Measurements from ENCODE around the gene PREPL.

Gene PREPL

DNA sequence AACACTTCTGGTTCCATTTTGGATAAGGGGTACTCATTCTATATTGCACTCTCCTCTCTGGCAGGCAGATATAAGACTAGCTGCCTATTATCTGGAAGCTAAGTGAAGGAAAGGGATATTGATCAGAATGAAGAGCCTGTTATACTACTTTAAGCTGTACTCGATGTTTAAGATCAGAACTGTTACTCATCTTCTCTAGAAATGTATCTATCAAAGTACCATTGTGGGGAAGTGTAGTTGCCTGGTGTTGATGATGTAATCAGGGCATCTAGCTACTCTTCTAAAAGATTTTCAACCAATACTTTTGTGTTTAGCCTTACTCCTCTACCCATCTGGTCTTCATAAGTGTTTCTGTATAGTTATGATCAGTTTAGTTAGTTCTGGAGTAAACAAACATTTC lies 6.3 kb upstream of the PREPL start:
- no peak overlapping the region for H4K5ac ChIP-seq (ENCODE audit: low read length)
- no peak overlapping the region for H3K56ac ChIP-seq (ENCODE audit: low read length)
- H3K4me3 ChIP-seq (ENCODE audit: low read length): no peak overlapping the region
- no peak for DNase-seq
- no peak overlapping the region for H3K9ac ChIP-seq (ENCODE audit: low read length)
- H2BK120ac ChIP-seq (ENCODE audit: low read depth, low read length): no peak overlapping the region
- no peaks in the 10 kb centered on the region for H3K36me3 ChIP-seq (ENCODE audit: control insufficient read depth, insufficient read depth, low read length)
- no peak overlapping the region for H2BK15ac ChIP-seq (replicated peaks; ENCODE audit: low read depth)
- no peak overlapping the region for H3K23ac ChIP-seq (ENCODE audit: low read length)
- no peak overlapping the region for H4K8ac ChIP-seq (ENCODE audit: low read depth, low read length)
- no CpG with 5 or more reads among the region's 1 CpG for WGBS (ENCODE audit: extremely low coverage, insufficient coverage, low lambda C conversion rate)
- no peak overlapping the region for H2BK5ac ChIP-seq (ENCODE audit: low read length)
- no peak overlapping the region for H2AK5ac ChIP-seq (ENCODE audit: low read length)
- peaks cover 3% of the 10 kb centered on the region for H3K79me1 ChIP-seq (ENCODE audit: low read length)
- H3K27ac ChIP-seq (ENCODE audit: low read depth, low read length): no peak overlapping the region
- H3K4me2 ChIP-seq (ENCODE audit: low read length): no peak overlapping the region
- H3K4me1 ChIP-seq (ENCODE audit: control insufficient read depth, low read depth, low read length): peaks cover 2% of the 10 kb centered on the region
- H3K79me2 ChIP-seq (ENCODE audit: control insufficient read depth, insufficient read depth, low read length): peaks cover 4% of the 10 kb centered on the region
- H3K18ac ChIP-seq (ENCODE audit: low read length): no peak overlapping the region
- H3K4ac ChIP-seq (ENCODE audit: low read depth, low read length): no peak overlapping the region
- H3K27me3 ChIP-seq (ENCODE audit: insufficient read depth, low read length, poor library complexity): no peaks in the 10 kb centered on the region

DNA sequence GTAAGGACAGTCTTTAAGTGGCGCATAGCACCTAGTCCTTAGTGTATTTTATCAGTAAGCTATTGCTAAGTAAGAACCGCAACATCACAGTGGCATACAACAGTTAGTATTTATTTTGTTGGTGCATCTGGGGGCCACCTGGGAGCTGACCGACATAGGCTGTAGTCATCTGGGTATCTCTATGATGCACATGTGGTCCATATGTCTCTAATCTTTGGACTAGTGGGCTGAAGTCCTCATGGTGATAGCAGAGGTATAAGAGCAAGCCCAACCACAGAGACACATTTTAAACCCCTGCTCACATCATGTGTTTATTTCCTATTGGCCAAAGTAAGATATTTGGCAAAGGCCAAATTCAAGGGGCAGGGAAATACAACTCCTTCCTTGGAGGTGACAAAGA lies 3.3 kb upstream of the PREPL start:
- no peak overlapping the region for H3K9ac ChIP-seq (ENCODE audit: low read length)
- no peak overlapping the region for H3K56ac ChIP-seq (ENCODE audit: low read length)
- no peak overlapping the region for H3K4me3 ChIP-seq (ENCODE audit: low read length)
- peaks cover 7% of the 10 kb centered on the region for H3K79me1 ChIP-seq (ENCODE audit: low read length)
- no peak overlapping the region for H3K23ac ChIP-seq (ENCODE audit: low read length)
- H4K8ac ChIP-seq (ENCODE audit: low read depth, low read length): no peak overlapping the region
- H2AK5ac ChIP-seq (ENCODE audit: low read length): no peak overlapping the region
- no peak overlapping the region for H3K18ac ChIP-seq (ENCODE audit: low read length)
- H3K36me3 ChIP-seq (ENCODE audit: control insufficient read depth, insufficient read depth, low read length): no peaks in the 10 kb centered on the region
- H2BK5ac ChIP-seq (ENCODE audit: low read length): no peak overlapping the region
- no peak overlapping the region for H4K5ac ChIP-seq (ENCODE audit: low read length)
- no peak overlapping the region for H2BK120ac ChIP-seq (ENCODE audit: low read depth, low read length)
- no peak overlapping the region for H3K4ac ChIP-seq (ENCODE audit: low read depth, low read length)
- no CpG with 5 or more reads among the region's 3 CpGs for WGBS (ENCODE audit: extremely low coverage, insufficient coverage, low lambda C conversion rate)
- peaks cover 2% of the 10 kb centered on the region for H3K4me1 ChIP-seq (ENCODE audit: control insufficient read depth, low read depth, low read length)
- H3K79me2 ChIP-seq (ENCODE audit: control insufficient read depth, insufficient read depth, low read length): peaks cover 4% of the 10 kb centered on the region
- DNase-seq: no peak
- no peak overlapping the region for H3K27ac ChIP-seq (ENCODE audit: low read depth, low read length)
- H2BK15ac ChIP-seq (replicated peaks; ENCODE audit: low read depth): no peak overlapping the region
- no peak overlapping the region for H3K4me2 ChIP-seq (ENCODE audit: low read length)
- no peaks in the 10 kb centered on the region for H3K27me3 ChIP-seq (ENCODE audit: insufficient read depth, low read length, poor library complexity)

DNA sequence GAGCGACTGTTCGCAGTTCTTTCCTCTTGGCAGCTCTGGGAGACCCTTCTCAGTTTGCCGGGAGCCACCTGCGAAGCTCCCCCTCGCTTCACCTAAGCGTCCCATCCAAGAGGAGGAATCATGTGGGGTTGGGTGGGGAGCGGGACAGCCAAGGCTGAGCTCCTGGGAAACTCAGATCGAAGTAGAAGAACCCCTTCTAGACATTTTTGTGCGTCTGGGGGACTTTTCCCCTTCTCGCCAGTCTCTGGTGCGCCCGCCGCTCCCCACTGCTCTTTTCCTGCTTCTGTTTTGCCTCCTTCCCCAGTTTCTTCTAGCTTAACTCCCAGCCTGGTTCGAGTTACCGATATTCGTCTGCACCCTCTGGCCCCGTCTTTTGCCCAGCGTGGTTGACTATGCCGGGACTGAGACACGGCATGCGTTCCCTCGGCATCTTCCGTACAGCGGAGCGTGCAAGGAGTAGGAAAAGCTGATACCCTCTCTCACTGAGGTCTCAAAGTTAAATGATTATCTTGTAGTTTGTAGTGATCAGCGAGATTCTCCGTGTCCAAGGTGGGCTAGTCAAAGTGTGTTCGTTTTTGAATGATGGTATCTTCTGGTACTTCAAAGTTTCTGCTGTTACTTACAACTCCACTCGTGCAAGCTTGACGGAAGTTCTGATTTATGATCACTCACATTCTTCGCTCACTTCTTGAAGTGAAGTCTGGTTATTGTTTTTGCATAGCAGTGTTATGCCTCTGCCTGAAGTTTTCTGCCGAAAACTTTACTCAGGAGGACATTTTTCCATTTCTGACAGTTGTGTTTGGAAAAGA lies 1.1 kb upstream of the PREPL start:
- no peak for DNase-seq
- no peak overlapping the region for H2BK120ac ChIP-seq (ENCODE audit: low read depth, low read length)
- H3K18ac ChIP-seq (ENCODE audit: low read length): peak overlapping the region; percentile 31
- no peak overlapping the region for H2BK15ac ChIP-seq (replicated peaks; ENCODE audit: low read depth)
- H2BK5ac ChIP-seq (ENCODE audit: low read length): no peak overlapping the region
- H3K79me1 ChIP-seq (ENCODE audit: low read length): peaks cover 8% of the 10 kb centered on the region
- H3K79me2 ChIP-seq (ENCODE audit: control insufficient read depth, insufficient read depth, low read length): peaks cover 4% of the 10 kb centered on the region
- H4K5ac ChIP-seq (ENCODE audit: low read length): no peak overlapping the region
- peak overlapping the region; percentile 86 for H3K9ac ChIP-seq (ENCODE audit: low read length)
- peak overlapping the region; percentile 50 for H3K4me2 ChIP-seq (ENCODE audit: low read length)
- H3K4me3 ChIP-seq (ENCODE audit: low read length): peak overlapping the region; percentile 92
- no peak overlapping the region for H4K8ac ChIP-seq (ENCODE audit: low read depth, low read length)
- WGBS (ENCODE audit: extremely low coverage, insufficient coverage, low lambda C conversion rate): no CpG with 5 or more reads among the region's 32 CpGs
- no peaks in the 10 kb centered on the region for H3K27me3 ChIP-seq (ENCODE audit: insufficient read depth, low read length, poor library complexity)
- H2AK5ac ChIP-seq (ENCODE audit: low read length): no peak overlapping the region
- peak overlapping the region; percentile 22 for H3K27ac ChIP-seq (ENCODE audit: low read depth, low read length)
- no peaks in the 10 kb centered on the region for H3K36me3 ChIP-seq (ENCODE audit: control insufficient read depth, insufficient read depth, low read length)
- no peak overlapping the region for H3K4ac ChIP-seq (ENCODE audit: low read depth, low read length)
- peak overlapping the region; percentile 54 for H3K23ac ChIP-seq (ENCODE audit: low read length)
- peaks cover 2% of the 10 kb centered on the region for H3K4me1 ChIP-seq (ENCODE audit: control insufficient read depth, low read depth, low read length)
- peak overlapping the region; percentile 92 for H3K56ac ChIP-seq (ENCODE audit: low read length)

DNA sequence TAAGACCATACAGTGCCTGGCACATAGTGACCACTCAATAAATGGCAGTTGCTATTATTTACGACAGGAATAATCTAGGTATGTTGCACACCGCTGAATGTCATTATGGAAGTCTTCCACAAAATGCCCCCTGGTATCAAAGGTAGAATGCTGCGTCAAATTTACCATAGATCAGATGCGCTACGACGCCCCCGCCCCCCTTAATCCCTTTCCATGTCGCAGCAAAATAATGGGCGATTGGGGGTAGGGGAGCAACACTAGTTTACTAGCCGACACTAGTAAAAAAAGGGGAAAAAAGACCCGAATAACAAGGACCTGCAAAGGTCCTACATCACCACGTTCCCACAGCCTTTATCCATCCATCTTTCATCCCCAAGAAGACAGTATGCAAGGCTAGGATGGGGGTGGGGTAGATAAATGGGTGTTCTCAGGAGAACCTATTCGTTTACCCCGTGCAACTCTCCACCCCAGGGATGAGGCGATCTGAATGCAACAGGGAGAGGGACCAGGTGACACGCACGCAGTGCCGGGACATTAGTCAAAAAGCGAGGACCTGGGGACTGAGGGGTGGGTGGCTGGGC lies 455 bp downstream of the PREPL start:
- Histone ChIP-seq H3K79me1 (ENCODE audit: low read length) (peaks cover 8% of the 10 kb centered on the region), H3K4me2 (ENCODE audit: low read length) (peak overlapping the region; percentile 94), H3K56ac (ENCODE audit: low read length) (peak overlapping the region; percentile 89), H3K4me1 (ENCODE audit: control insufficient read depth, low read depth, low read length) (peaks cover 2% of the 10 kb centered on the region), H2AK5ac (ENCODE audit: low read length) (no peak overlapping the region), H2BK120ac (ENCODE audit: low read depth, low read length) (no peak overlapping the region), H3K27me3 (ENCODE audit: insufficient read depth, low read length, poor library complexity) (no peaks in the 10 kb centered on the region), H4K5ac (ENCODE audit: low read length) (no peak overlapping the region), H2BK5ac (ENCODE audit: low read length) (no peak overlapping the region), H3K18ac (ENCODE audit: low read length) (peak overlapping the region; percentile 55), H3K36me3 (ENCODE audit: control insufficient read depth, insufficient read depth, low read length) (no peaks in the 10 kb centered on the region), H3K79me2 (ENCODE audit: control insufficient read depth, insufficient read depth, low read length) (peaks cover 4% of the 10 kb centered on the region), H3K4ac (ENCODE audit: low read depth, low read length) (no peak overlapping the region), H4K8ac (ENCODE audit: low read depth, low read length) (no peak overlapping the region), H2BK15ac (replicated peaks; ENCODE audit: low read depth) (no peak overlapping the region), H3K9ac (ENCODE audit: low read length) (peak overlapping the region; percentile 67), H3K27ac (ENCODE audit: low read depth, low read length) (peak overlapping the region; percentile 30), H3K23ac (ENCODE audit: low read length) (no peak overlapping the region), H3K4me3 (ENCODE audit: low read length) (peak overlapping the region; percentile 80)
- WGBS (ENCODE audit: extremely low coverage, insufficient coverage, low lambda C conversion rate): no CpG with 5 or more reads among the region's 19 CpGs
- DNase-seq: no peak

DNA sequence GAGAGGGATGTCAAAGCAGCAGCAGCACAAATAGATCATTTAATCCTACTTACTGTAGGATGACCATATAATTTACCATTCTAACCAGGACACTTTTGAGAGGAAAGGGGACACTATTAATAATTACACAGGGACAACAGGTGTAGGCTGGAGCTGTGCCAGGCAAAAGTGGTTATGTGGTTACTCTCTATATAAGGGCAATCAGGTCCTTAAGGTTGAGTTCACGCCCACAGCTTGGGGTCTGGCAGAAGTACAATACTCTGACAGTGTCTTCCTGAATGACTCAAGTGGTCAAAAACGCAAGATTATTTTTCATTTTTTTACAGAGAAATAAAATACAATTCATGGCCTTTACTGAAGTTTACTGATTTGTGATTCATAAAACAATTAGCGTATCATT lies 2.8 kb downstream of the PREPL start:
- no peaks in the 10 kb centered on the region for H3K79me2 ChIP-seq (ENCODE audit: control insufficient read depth, insufficient read depth, low read length)
- no peak overlapping the region for H3K9ac ChIP-seq (ENCODE audit: low read length)
- H3K56ac ChIP-seq (ENCODE audit: low read length): no peak overlapping the region
- peaks cover 2% of the 10 kb centered on the region for H3K4me1 ChIP-seq (ENCODE audit: control insufficient read depth, low read depth, low read length)
- peak; percentile 37 for DNase-seq
- no peaks in the 10 kb centered on the region for H3K36me3 ChIP-seq (ENCODE audit: control insufficient read depth, insufficient read depth, low read length)
- H3K4me3 ChIP-seq (ENCODE audit: low read length): no peak overlapping the region
- H3K27me3 ChIP-seq (ENCODE audit: insufficient read depth, low read length, poor library complexity): no peaks in the 10 kb centered on the region
- H3K27ac ChIP-seq (ENCODE audit: low read depth, low read length): no peak overlapping the region
- H3K23ac ChIP-seq (ENCODE audit: low read length): no peak overlapping the region
- no CpG with 5 or more reads among the region's 3 CpGs for WGBS (ENCODE audit: extremely low coverage, insufficient coverage, low lambda C conversion rate)
- no peak overlapping the region for H3K4me2 ChIP-seq (ENCODE audit: low read length)
- H3K18ac ChIP-seq (ENCODE audit: low read length): no peak overlapping the region
- peaks cover 8% of the 10 kb centered on the region for H3K79me1 ChIP-seq (ENCODE audit: low read length)
- H3K4ac ChIP-seq (ENCODE audit: low read depth, low read length): no peak overlapping the region
- H4K5ac ChIP-seq (ENCODE audit: low read length): no peak overlapping the region
- H4K8ac ChIP-seq (ENCODE audit: low read depth, low read length): no peak overlapping the region
- H2BK120ac ChIP-seq (ENCODE audit: low read depth, low read length): no peak overlapping the region
- H2AK5ac ChIP-seq (ENCODE audit: low read length): no peak overlapping the region
- no peak overlapping the region for H2BK5ac ChIP-seq (ENCODE audit: low read length)
- no peak overlapping the region for H2BK15ac ChIP-seq (replicated peaks; ENCODE audit: low read depth)

Measured in mesendoderm (in vitro differentiated cells).